NCI-H2107 treated with DMSO at 0.1 percent for 48 hours (cell line): ENCODE results near the gene PSG1.
A peak's percentile ranks its signal among the peaks of the same experiment; 100 is the strongest.
"Not testable (repeated sequence)": the region's sequence is repeated elsewhere in the genome, so short reads cannot be mapped to it uniquely, and the experiment has no call there.

Experiments
- DNase-seq: peaks from one replicate; lab custom pipeline; 2025; ENCODE audit not compliant: unreplicated experiment; lab: John Stamatoyannopoulos, UW

PSG1 gene

GRCh38 chr19:42831221-42832019, 48.1 kb downstream of the PSG1 start:
- DNase-seq: no peak

- peak; percentile 27 for DNase-seq
These were observed 58.1 kb downstream of the PSG1 start for GRCh38 chr19:42821306-42821977.

- not testable (repeated sequence) for DNase-seq
These were observed 59.4 kb downstream of the PSG1 start for GRCh38 chr19:42819960-42820650.

GRCh38 chr19:42816894-42817293, 62.6 kb downstream of the PSG1 start:
- no peak for DNase-seq
